Hematopoietic multipotent progenitor cell (in vitro differentiated cells): ENCODE measurements around the gene SLC25A26. TPM values are rescaled to one million over a fixed set of nuclear protein-coding genes. Genes with fewer than 3 reads are reported as not detected.
"Not testable (repeated sequence)": the region's sequence is repeated elsewhere in the genome, so short reads cannot be mapped to it uniquely, and the experiment has no call there.

ENCODE experiments used
- DNase-seq, 3 donors: peaks; one replicate each; pipeline ENCODE4 v3.0.0-alpha.2; 2011 to 2015; ENCODE audit warnings: low read depth in 2 of 3, low spot score in 2 of 3
- total RNA-seq: library from RNA; depleted of rRNA; stranded (reverse); fragments of >200 nt; gene quantifications from one replicate; pipeline ENCODE4 v1.2.3, GENCODE V29; 2012

The SLC25A26 gene
- total RNA-seq, 1 donor, result 22.1 TPM

- no peak for DNase-seq
Measured at GRCh38 chr3:66224220-66224619, 3.4 kb downstream of the SLC25A26 start.

- DNase-seq, result not testable (repeated sequence)
Measured at GRCh38 chr3:66226093-66226492, 5.3 kb downstream of the SLC25A26 start.

DNA sequence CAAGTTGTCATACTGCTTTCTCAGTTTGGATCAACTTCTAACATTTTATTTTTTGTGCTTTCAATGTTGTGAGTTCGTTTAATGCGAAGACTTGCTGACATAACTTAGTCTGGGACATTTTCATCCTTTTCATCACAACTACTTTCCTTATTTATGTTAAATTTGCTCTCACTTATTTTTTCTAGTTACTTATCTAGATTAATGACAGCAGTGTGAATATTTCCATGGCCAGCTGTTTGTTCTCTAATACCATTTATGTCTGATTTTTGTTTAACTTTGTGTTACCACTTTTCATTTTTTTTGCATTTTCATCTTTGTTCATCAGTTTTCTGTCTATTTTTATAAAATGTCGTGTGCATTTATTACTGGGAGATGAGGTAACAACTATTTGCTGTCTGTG, 6.2 kb downstream of the SLC25A26 start:
- no peak for DNase-seq

DNA sequence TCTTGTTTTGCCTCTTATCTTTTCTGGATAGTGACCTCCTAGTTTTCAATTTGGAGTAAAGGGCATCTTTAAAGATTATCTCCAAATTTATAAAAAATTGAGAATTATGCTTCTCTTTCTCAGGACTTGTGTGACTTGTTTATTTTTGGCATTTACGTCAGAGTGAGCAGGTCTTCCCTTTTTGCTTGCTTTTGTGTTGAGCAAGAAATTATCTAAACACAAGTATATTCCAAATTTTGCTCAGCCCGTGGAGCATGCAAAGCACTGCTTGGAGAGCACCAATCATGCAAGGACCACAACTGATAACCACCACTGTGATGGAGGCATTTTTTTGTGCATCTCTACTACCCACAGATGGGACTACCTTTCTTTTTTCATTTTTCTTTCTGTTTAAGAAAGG, 7.1 kb downstream of the SLC25A26 start:
- DNase-seq, result no peak

GRCh38 chr3:66228707-66229106, 7.9 kb downstream of the SLC25A26 start:
- no peak for DNase-seq

GRCh38 chr3:66229931-66230330, 9.1 kb downstream of the SLC25A26 start:
- DNase-seq, result peak in 1 of 3 donors; percentile 56

- no peak for DNase-seq
Measured at GRCh38 chr3:66233033-66233432, 12.2 kb downstream of the SLC25A26 start.

GRCh38 chr3:66236281-66236680, 15.5 kb downstream of the SLC25A26 start:
- DNase-seq, result peak in 1 of 3 donors; percentile 27

DNA sequence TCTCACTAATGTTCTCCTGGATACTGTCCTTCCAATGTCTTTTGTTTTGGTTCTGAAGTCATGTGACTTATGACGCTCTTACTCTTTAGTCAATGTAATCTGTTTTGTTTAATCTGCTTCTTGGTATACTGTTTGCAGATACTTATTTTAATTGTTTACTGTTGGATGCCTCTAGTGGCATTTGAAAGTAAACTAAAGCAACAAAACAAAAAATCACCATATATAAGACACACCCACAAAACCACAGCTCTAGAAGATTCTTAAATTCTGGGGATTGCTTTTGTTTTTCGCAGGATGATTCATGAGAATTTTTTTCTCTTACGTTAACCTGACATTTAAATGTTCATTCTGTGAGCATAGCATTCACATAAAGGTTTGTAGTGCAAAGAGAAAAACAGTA, 16.8 kb downstream of the SLC25A26 start:
- DNase-seq, result no peak

DNA sequence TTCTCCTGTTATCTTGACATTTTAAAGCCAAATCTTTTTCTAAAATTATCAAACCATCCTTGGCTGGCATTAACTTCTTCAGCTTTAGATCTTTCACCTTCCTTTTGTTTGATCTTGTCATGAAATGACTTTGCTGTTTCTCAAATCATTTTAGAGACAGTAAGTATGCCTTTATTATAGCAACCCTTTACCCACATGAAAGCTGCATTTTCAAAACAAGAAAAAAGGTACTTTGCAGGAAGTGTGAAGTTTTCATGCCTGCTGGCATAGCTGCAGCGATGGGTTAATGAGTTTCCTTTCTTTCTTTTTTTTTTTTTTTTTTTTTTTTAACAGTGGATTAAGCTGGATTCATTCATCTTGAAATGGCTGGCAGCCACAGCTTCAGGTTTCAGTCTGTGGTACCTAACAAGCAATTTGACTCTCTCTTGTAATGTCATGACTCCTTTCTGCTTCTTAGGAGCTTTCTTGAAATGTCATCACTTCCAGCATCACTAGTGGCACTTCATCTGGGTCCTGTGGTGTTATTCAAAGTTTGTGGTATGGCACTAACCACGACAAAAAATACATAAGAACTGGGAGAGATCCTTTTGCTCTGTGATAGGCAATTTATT, 18.8 kb downstream of the SLC25A26 start:
- no peak for DNase-seq

GRCh38 chr3:66241466-66241865, 20.7 kb downstream of the SLC25A26 start:
- DNase-seq, result no peak

GRCh38 chr3:66242788-66243464, 22.1 kb downstream of the SLC25A26 start:
- no peak for DNase-seq

GRCh38 chr3:66248641-66249040, 27.8 kb downstream of the SLC25A26 start:
- DNase-seq, result no peak

- DNase-seq, result peak; percentile 16 to 54 (median 23)
Measured at GRCh38 chr3:66253790-66254620, 33.2 kb downstream of the SLC25A26 start.

- no peak for DNase-seq
Measured at GRCh38 chr3:66255865-66256264, 35.1 kb downstream of the SLC25A26 start.

GRCh38 chr3:66256806-66257205, 36.0 kb downstream of the SLC25A26 start:
- peak in 1 of 3 donors; percentile 14 for DNase-seq

GRCh38 chr3:66259566-66260255, 38.9 kb downstream of the SLC25A26 start:
- no peak for DNase-seq

GRCh38 chr3:66260431-66260830, 39.6 kb downstream of the SLC25A26 start:
- no peak for DNase-seq

GRCh38 chr3:66261355-66261754, 40.6 kb downstream of the SLC25A26 start:
- no peak for DNase-seq

GRCh38 chr3:66265649-66266048, 44.8 kb downstream of the SLC25A26 start:
- no peak for DNase-seq

GRCh38 chr3:66266551-66266950, 45.8 kb downstream of the SLC25A26 start:
- no peak for DNase-seq
